Measurements from ENCODE around the gene PIF1. TPM values are rescaled to one million over a fixed set of nuclear protein-coding genes. Genes with fewer than 3 reads are reported as not detected.

Gene PIF1
- total RNA-seq, 2 donors from 2014 or later: 1.1 to 9.0 TPM

DNA sequence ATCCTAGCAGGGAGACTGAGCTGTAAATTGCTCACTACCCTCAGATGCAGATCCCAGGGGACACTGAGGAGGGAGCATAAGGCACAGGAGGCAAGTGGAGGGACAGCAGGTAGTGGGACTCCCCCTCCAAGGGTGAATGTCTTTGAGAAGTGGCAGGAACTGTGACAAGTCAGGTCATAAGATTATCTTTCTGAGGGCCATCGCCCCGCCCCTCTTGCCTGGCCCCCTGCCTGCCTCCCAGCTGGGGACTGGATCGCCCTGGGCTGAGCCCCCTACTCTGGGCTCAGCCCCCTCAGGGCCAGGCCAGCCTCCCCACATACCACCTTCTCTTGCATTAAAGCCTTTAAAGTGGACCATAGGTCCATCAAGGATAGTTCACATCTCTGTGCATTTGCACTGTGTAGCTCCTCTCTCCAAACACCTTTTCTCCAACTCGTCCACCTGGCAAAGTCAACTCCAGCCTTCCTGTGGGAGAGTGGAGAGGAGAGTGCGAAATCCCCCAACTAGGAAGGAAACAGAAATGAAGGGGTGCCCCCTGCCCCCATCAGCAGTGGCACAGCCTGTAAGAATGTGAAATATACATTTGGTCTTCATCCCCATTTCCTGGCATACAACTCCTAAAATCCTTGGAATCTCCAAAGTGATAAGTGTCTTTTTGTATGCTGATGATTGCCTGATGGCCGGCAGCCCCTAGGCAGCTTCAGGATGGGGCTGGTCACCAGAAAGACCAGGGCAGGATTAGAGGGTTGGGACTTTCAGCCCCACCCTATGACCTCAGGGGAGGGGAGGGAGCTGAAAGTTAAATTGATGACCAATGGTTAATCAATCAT is 14.7 kb downstream of the PIF1 start:
- Histone ChIP-seq H3K9me3 (no peaks in the 10 kb centered on the region), H3K27ac (no peak overlapping the region), H3K4me3 (no peak overlapping the region), H3K27me3 (replicated peaks; ENCODE audit: insufficient read depth) (no peaks in the 10 kb centered on the region), H3K36me3 (no peaks in the 10 kb centered on the region), H3K4me1 (ENCODE audit: control insufficient read depth in 1 of 2, low read depth in 2 of 2) (peaks cover 0 to 7% of the 10 kb centered on the region in 2 donors)
- ATAC-seq (ENCODE audit: insufficient number of reproducible peaks, low FRiP score, low read depth) (no peak), DNase-seq (ENCODE audit: low spot score) (no peak)
- no peak for TF ChIP-seq CTCF (IDR thresholded peaks at IDR 0.05)

- TF ChIP-seq CTCF (IDR thresholded peaks at IDR 0.05): peak; percentile 90
- H3K27me3 ChIP-seq (replicated peaks; ENCODE audit: insufficient read depth): no peaks in the 10 kb centered on the region
- H3K36me3 ChIP-seq: no peaks in the 10 kb centered on the region
- H3K4me1 ChIP-seq (ENCODE audit: control insufficient read depth in 1 of 2, low read depth in 2 of 2): peaks cover 0 to 7% of the 10 kb centered on the region in 2 donors
- no peak overlapping the region for H3K27ac ChIP-seq
- H3K4me3 ChIP-seq: no peak overlapping the region
- H3K9me3 ChIP-seq: no peaks in the 10 kb centered on the region
- ATAC-seq (ENCODE audit: insufficient number of reproducible peaks, low FRiP score, low read depth): no peak
- peak; percentile 36 for DNase-seq (ENCODE audit: low spot score)
These were observed 15.6 kb downstream of the PIF1 start for GRCh38 chr15:64809649-64810496.

GRCh38 chr15:64808785-64809453 is 16.5 kb downstream of the PIF1 start:
- ATAC-seq (ENCODE audit: insufficient number of reproducible peaks, low FRiP score, low read depth) (no peak), DNase-seq (ENCODE audit: low spot score) (no peak)
- Histone ChIP-seq H3K4me3 (no peak overlapping the region), H3K36me3 (no peaks in the 10 kb centered on the region), H3K27ac (no peak overlapping the region), H3K9me3 (no peaks in the 10 kb centered on the region), H3K4me1 (ENCODE audit: control insufficient read depth in 1 of 2, low read depth in 2 of 2) (peaks cover 0 to 7% of the 10 kb centered on the region in 2 donors), H3K27me3 (replicated peaks; ENCODE audit: insufficient read depth) (no peaks in the 10 kb centered on the region)
- TF ChIP-seq CTCF (IDR thresholded peaks at IDR 0.05): no peak

DNA sequence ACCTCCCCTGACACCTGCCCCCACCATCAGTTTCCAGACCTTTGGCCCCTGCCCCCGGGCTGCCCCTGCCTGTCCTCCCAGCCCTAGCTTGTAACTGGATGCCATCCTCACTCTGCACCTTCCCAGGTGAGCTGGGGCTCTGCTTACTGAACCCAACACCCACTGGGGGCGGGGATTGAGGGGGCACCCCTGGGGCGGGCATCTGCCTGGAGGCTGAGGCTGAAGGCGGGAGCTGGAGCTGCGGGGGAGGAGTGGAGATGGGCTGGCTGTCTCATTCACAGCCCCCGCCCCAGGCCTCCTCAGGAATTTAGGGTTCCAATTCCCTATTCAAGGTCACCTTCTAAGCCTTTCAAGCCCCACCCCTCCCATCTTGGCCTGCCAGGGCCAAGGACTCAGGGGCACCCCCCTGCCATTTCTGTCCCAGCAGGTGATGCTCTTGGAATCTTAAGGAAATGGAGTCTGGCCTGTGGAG is 17.7 kb downstream of the PIF1 start:
- Histone ChIP-seq H3K27me3 (replicated peaks; ENCODE audit: insufficient read depth) (no peaks in the 10 kb centered on the region), H3K27ac (no peak overlapping the region), H3K4me3 (no peak overlapping the region), H3K4me1 (ENCODE audit: control insufficient read depth in 1 of 2, low read depth in 2 of 2) (peaks cover 0 to 7% of the 10 kb centered on the region in 2 donors), H3K9me3 (no peaks in the 10 kb centered on the region), H3K36me3 (no peaks in the 10 kb centered on the region)
- DNase-seq (ENCODE audit: low spot score): no peak
- no peak for TF ChIP-seq CTCF (IDR thresholded peaks at IDR 0.05)
- ATAC-seq (ENCODE audit: insufficient number of reproducible peaks, low FRiP score, low read depth): no peak
